Measurements from ENCODE around the gene ALDH7A1.
"Not testable (repeated sequence)": the region's sequence is repeated elsewhere in the genome, so short reads cannot be mapped to it uniquely, and the experiment has no call there.

ALDH7A1 gene

DNA sequence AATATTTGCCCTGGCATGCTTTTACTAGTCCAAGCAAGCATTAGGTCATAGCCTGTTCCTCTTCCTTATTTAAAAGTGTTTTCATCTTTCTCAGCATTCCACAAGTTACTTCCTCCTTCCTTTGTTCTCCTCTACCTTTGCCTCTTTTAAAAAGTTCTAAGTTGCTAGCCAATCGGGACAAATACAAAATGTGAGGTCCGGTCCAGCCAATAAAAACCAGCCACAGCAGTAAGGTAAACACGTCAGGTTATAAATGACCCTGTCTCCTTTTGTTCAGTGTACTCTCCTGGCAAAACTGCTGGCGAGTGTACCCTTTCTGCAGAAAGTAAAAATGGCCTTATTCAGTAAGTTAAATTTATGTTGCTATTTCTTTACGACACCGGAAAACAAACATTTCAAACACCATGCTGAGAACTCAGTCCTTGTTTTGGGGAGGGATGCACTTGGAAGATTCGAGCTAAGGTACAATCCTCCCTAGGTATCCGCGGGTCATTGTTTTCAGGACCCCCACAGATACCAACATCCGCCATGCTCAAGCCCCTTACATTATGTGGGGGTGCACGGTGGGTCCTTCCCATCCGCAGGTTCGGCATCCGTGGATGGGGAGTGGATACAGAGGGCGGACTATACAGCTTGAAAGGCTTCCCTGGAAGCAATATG is 5.1 kb upstream of the ALDH7A1 start:
- DNase-seq; in situ Hi-C loops (cut with HindIII; ENCODE audit: low pct_ligation_motif_present, low pct_unique_long_range_greater_than_20kb, low sequenced_read_pairs): not testable (repeated sequence)

DNA sequence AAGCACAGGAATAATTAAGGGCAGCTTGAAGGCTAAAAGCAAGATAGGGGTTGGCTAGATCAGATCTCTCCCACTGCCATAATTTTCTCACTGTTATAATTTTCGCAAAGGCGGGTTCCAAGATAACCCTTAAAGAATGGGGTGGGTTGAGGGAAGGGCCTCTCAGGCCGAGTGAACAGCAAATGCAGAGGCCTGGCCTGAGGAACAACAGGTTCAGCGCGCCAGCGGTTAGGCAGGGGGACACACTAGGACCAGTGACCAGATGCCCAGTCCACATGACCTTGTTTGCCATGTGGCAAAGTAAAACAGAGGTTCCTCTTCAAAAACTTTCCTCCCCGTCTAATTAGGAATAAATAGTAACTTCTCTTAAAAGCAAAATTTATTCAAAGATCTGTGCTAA is 4.5 kb upstream of the ALDH7A1 start:
- in situ Hi-C loops (cut with HindIII; ENCODE audit: low pct_ligation_motif_present, low pct_unique_long_range_greater_than_20kb, low sequenced_read_pairs), result no loop called here
- DNase-seq, result no peak

DNA sequence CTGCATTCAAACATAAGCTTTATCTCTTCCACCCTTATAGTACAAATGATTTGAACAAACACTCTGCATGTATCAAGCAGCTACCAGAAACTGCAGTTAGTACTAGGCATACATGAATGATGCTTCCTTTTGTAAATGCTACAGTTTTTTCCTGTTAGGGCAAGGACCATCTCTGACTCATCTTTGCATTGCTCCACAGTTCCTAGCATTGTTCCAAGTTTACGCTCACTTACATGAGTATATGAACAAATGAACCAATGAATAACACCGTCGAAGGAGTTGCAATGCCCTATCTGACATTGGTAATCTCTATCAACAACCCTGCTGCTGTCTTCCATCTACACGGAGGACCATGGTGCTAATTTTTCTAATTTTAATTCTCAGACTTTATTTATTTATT is 2.1 kb upstream of the ALDH7A1 start:
- in situ Hi-C loops (cut with HindIII; ENCODE audit: low pct_ligation_motif_present, low pct_unique_long_range_greater_than_20kb, low sequenced_read_pairs), result no loop called here
- DNase-seq, result no peak

DNA sequence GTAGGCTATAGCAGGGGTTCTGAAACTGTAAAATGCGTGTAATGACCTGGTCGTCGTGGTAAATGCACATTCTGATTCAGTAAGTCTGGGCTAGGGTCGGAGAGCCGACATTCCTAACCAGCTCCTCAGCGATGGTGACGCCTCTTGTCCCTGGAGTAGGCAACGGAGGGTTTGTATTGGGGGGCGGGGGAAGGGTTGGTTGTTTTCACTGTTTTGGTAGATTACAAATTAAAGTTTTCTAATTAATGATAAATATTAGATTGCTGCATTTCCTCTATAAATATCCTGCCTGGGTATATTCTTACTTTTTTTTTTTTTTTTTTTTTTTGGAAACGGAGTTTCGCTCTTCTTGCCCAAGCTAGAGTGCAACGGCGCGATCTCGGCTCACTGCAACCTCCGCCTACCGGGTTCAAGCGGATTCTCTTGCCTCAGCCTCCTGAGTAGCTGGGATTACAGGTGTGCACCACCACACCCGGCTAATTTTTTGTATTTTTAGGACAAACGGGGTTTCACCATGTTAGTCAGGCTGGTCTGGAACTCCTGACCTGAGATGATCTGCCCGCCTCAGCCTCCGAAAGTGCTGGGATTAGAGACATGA is 566 bp upstream of the ALDH7A1 start:
- DNase-seq, result no peak
- in situ Hi-C loops (cut with HindIII; ENCODE audit: low pct_ligation_motif_present, low pct_unique_long_range_greater_than_20kb, low sequenced_read_pairs), result no loop called here

DNA sequence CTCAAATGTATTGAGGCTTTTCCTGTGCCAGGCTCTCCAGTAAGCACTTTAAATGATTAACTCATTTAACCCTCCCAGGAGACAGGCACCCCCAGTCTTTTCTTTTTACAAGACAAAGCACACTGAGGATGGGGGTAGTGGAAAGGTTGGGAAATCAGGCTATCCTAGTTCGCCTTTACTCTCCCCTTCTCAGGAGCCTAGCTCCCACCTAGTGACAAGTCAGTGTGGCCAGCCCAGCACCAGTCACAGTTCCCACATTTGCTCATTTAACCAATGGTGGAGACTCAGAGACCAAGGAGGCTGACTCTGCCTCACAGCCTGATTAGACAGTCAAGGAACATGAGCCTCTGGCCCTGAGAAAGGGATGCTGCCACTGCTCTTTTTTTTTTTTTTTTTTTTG is 3.5 kb downstream of the ALDH7A1 start:
- in situ Hi-C loops (cut with HindIII; ENCODE audit: low pct_ligation_motif_present, low pct_unique_long_range_greater_than_20kb, low sequenced_read_pairs), result no loop called here

DNA sequence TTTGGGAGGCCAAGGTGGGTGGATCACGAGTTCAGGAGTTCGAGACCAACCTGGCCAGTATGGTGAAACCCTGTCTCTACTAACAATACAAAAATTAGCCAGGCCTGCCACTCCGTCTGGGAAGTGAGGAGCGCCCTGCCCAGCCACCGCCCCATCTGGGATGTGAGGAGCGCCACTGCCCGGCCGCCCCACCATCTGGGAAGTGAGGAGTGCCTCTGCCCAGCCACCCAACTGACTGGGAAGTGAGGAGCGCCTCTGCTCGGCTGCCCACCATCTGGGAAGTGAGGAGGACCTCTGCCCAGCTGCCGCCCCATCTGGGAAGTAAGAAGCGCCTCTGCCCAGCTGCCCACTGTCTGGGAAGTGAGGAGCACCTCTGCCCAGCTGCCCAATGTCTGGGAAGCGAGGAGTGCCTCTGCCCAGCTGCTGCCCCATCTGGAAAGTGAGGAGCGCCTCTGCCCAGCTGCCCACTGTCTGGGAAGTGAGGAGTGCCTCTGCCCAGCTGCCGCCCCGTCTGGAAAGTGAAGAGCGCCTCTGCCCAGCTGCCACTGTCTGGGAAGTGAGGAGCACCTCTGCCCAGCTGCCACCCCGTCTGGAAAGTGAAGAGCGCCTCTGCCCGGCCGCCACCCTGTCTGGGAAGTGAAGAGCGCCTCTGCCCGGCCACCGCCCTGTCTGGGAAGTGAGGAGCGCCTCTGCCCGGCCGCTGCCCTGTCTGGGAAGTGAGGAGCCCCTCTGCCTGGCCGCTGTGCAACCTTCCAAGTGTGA is 5.3 kb downstream of the ALDH7A1 start:
- in situ Hi-C loops (cut with HindIII; ENCODE audit: low pct_ligation_motif_present, low pct_unique_long_range_greater_than_20kb, low sequenced_read_pairs), result no loop called here
- no peak for DNase-seq

More for the DNA sequence above, 3.5 kb downstream of the ALDH7A1 start:
- no peak for DNase-seq

DNA sequence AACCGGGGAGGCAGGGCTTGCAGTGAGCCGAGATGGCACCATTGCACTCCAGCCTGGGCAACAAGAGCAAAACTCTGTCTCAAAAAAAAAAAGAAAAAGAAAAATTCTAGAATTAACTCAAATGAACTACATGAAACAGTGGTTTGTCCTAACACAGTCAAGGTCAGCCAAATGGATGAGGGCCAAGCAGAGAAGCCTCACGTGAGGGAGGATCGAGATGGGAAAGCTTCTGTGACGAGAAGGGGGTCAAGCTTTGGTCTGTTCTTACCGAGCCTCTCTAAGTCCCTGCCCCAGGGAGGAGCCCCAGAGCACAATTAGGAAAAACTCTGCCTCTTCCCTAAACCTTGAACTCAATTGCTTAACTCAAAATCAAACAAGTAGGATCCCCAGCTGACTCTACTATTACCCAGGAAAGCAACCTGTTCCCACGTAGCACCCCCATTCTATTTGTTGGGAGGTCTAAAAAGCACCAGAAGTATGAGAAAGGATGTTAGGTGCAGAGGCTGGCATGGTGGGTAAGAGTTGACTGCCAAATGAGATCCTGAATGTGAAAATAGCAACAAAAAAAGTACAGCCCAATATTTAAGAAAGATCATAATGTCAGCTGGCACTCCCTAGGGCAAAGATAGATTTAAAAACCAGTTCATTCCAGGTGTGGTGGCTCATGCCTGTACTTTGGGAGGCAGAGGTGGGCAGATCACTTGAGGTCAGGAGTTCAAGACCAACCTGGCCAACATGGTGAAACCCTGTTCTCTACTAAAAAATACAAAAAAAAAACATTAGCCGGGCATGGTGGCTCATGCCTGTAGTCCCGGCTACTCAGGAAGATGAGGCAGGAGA is 7.2 kb downstream of the ALDH7A1 start:
- in situ Hi-C loops (cut with HindIII; ENCODE audit: low pct_ligation_motif_present, low pct_unique_long_range_greater_than_20kb, low sequenced_read_pairs), result no loop called here
- DNase-seq, result no peak

DNA sequence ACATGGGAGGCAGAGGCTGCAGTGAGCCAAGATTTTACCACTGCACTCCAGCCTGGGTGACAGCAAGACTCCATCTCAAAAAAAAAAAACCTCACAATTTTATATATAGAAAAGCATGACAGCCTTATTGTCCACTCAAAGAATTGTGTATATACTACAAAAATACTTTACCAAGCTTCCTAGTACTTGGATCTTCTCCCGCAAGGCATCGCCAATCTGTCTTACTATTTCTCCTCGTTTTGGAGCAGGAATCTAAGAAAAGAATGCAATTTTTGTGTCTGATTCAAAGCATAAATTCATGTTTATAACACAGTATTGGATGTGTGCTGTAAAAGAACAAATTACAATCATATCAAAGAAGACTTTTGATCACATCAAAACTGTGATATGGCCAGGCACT is 11.3 kb downstream of the ALDH7A1 start:
- in situ Hi-C loops (cut with HindIII; ENCODE audit: low pct_ligation_motif_present, low pct_unique_long_range_greater_than_20kb, low sequenced_read_pairs), result no loop called here
- no peak for DNase-seq

DNA sequence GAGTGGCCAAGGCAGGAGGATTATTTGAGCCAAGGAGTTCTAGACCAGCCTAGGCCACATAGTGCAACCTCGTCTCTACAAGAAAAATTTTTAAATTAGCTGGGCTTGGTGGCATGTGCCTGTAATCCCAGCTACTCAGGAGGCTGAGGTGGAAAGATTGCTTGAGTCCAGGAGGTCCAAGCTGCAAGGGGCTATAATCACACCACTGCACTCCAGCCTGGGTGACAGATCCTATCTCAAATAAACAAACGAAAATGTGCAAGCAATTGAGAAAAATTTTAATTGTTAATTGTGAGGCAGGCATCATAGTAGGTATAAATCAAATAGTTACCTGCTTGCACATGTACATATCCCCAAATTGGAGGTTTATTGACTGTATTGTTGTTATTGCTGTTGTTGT is 15.3 kb downstream of the ALDH7A1 start:
- DNase-seq, result no peak
- in situ Hi-C loops (cut with HindIII; ENCODE audit: low pct_ligation_motif_present, low pct_unique_long_range_greater_than_20kb, low sequenced_read_pairs), result no loop called here

DNA sequence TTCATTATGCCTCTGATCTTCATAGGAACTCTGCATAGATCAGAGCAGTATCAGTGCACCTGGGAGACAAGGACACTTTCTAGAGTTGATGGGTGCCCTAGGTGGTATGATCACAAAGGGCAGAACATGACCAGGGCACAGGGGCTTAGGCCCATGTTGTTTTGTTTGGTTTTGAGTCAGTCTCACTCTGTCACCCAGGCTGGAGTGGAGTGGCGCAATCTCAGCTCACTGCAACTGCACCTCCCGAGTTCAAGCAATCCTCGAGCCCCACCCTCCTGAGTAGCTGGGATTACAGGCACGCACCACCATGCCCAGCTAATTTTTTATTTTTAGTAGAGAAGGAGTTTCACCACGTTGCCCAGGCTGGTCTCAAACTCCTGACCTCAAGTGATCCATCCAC is 17.6 kb downstream of the ALDH7A1 start:
- in situ Hi-C loops (cut with HindIII; ENCODE audit: low pct_ligation_motif_present, low pct_unique_long_range_greater_than_20kb, low sequenced_read_pairs), result no loop called here
- DNase-seq, result no peak

DNA sequence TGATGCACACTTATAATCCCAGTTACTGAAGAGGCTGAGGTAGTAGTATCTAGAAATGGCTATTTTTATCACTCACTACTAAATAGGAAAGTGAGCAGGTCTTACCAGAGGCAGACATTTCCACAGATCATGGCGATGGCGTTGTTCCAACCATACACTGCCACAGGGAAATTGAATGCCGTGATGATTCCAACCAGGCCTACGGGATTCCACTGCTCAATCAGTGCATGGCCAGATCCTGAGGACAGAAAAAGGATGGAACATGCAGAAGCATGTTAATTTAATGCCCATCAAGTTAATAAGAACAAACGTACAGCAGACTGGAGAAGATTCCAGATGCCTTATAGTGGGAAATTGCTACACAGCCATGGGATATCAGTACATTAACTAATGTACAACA is 18.0 kb downstream of the ALDH7A1 start:
- DNase-seq, result no peak
- in situ Hi-C loops (cut with HindIII; ENCODE audit: low pct_ligation_motif_present, low pct_unique_long_range_greater_than_20kb, low sequenced_read_pairs), result no loop called here

DNA sequence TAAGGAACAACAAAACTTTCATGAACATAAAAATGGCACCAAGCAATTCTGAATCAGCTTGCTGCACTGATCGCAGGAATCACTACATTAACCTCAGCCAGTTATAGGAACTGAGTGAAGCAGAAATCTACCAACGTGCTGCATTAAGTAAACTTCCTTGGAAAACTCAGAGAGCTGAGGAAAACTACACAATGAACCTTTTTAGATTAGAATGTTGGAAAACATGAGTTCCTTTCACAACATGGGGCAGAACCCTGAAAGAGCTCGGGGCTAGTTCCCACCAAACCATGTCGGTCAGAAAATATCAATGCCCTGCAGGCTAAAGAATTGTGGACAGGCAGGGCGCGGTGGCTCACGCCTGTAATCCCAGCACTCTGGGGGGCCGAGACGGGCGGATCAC is 19.4 kb downstream of the ALDH7A1 start:
- DNase-seq, result no peak
- in situ Hi-C loops (cut with HindIII; ENCODE audit: low pct_ligation_motif_present, low pct_unique_long_range_greater_than_20kb, low sequenced_read_pairs), result no loop called here

DNA sequence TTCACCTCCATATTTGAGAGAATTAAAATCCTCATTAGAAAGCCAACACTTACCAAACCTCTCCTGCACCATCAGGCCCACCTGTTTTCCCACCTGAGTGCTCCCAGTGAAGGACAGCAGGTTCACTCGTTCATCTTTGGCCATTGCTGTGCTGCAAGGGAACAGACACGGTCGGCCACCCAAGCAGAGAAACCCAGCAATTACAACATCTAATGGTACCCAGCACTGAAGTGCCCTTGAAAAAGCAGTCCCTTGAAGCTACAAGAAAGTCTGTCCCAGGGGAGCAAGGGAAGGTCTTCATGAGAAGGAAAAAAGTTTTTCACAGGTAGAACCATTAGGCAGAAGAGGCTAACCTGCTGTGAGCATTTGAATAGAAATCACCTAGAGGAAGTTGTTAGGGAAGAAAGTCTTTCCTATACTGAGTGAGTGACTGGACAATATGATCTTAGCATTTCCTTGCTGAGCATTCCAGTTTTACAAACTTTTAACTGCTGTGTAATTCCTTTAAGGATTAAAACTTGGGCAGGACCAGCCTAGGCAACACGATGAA is 26.7 kb downstream of the ALDH7A1 start:
- in situ Hi-C loops (cut with HindIII; ENCODE audit: low pct_ligation_motif_present, low pct_unique_long_range_greater_than_20kb, low sequenced_read_pairs), result no loop called here
- DNase-seq, result no peak

DNA sequence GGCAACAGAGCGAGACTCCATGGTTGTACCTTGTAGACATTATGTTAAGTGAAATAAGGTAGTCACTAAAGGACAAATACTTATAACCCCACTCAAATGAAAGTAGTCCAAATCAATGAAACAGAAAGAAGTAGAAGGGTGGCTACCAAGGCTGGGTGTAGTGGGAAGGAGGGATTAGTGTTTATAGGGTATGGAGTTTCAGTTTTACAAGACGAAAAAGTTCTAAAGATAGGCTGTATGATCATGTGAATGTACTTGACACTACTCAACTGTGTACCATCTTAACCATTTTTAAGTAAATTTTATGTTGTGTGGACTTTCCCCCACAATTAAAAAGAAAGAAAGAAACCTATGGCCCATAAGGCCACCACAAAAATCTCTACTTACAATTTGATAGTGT is 32.2 kb downstream of the ALDH7A1 start:
- in situ Hi-C loops (cut with HindIII; ENCODE audit: low pct_ligation_motif_present, low pct_unique_long_range_greater_than_20kb, low sequenced_read_pairs), result no loop called here
- DNase-seq, result no peak

DNA sequence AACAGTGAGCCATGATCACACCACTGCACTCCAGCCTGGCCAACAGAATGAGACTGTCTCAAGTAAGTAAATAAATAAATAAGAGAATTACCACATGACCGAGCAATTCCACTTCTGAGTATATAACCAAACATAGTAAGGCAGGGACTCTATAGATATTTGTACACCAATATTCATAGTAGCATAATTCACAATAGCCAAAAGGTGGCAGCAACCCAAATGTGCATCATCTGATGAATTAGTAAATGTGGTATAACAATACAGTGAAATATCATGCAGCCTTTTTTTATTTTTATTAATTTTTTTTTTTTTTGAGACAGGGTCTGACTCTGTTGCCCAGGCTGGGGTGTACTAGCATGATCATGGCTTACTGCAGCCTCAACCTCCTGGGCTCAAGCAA is 33.1 kb downstream of the ALDH7A1 start:
- no peak for DNase-seq
- in situ Hi-C loops (cut with HindIII; ENCODE audit: low pct_ligation_motif_present, low pct_unique_long_range_greater_than_20kb, low sequenced_read_pairs), result no loop called here

DNA sequence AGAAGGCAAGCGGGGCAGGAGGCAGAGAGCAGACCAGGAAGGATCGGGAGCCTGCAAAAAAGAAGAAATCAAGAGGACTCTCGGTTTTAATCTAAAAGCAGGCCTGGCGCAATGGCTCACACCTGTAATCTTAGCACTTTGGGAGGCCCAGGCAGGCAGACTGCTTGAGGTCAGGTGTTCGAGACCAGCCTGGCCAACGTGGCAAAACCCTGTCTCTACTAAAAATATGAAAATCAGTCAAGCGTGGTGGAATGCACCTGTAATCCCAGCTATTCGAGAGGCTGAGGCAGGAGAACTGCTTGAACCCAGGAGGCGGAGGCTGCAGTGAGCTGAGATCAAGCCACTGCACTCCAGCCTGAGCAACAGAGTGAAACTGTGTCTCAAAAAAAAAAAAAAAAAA is 39.9 kb downstream of the ALDH7A1 start:
- in situ Hi-C loops (cut with HindIII; ENCODE audit: low pct_ligation_motif_present, low pct_unique_long_range_greater_than_20kb, low sequenced_read_pairs); DNase-seq: not testable (repeated sequence)

DNA sequence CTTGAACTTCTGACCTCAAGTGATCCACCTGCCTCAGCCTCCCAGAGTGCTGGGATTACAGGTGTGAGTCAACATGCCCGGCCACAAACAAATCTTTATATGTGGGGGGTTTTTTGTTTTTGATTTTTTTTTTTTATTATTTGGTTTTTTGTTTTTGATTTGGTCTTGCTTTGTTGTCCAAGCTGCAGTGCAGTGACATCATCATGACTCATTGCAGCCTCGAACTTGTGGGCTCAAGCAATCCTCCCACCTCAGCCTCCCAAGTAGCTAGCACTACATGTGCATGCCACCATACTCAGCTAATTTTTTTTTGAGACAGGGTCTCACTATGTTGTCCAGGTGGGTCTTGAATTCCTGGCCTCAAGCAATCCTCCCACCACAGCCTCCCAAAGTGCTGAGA is 42.4 kb downstream of the ALDH7A1 start:
- in situ Hi-C loops (cut with HindIII; ENCODE audit: low pct_ligation_motif_present, low pct_unique_long_range_greater_than_20kb, low sequenced_read_pairs), result no loop called here
- no peak for DNase-seq

DNA sequence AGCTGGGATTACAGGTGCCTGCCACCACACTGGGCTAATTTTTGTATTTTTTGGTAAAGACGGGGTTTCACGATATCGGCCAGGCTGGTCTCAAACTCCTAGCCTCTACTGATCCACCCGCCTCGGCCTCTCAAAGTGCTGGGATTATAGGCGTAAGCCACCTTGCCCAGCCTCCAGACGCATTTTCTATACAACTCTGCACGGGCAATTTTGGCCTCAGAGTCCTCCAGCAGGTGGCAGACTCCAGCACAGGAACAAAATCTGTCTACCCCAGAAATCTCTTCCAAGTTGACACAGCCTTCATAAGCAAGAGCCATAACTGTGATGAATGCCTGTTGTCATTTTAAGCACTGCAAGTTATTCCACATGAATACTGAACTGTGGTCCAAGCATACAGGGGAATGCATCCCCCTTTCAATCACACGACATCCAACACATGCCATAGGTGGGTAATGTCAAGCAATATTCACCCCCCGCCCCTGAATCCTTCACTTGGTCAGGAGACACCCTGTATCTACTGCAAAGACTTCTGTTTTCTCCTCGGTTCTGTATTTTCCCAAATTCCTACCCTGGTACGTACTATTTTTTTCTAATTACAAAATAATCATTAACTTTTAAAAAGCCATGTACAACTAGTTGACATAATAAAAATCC is 50.8 kb downstream of the ALDH7A1 start:
- in situ Hi-C loops (cut with HindIII; ENCODE audit: low pct_ligation_motif_present, low pct_unique_long_range_greater_than_20kb, low sequenced_read_pairs), result loop anchor here (25.0 kb wide), 1 partner anchor 182 kb away; no protein-coding TSS in a partner anchor
- peak; percentile 49 for DNase-seq
